NCI-H2029 (cell line): ENCODE data around the gene SH2D4B.

Source experiments
- DNase-seq: peaks from one replicate; lab custom pipeline; 2025; lab: John Stamatoyannopoulos, UW

SH2D4B gene

DNA sequence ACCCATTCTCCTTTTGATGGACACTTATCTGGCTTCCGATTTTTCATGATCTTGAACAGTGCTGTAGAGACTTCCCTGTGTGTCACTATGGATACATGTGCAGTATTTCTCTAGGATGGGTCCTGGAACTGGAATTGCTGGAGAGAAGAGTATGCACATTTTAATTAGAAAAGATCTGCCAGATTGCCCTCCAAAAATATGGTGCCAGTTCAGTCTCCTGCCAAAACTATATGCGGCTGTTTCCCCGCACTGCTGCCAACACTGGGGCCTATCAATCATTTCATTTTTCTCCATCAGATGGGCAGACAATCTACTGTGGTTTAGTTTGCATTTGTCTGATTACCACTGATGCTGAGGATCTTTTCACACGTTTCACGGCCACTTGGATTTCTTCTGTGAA lies 105.0 kb downstream of the SH2D4B start:
- no peak for DNase-seq

DNA sequence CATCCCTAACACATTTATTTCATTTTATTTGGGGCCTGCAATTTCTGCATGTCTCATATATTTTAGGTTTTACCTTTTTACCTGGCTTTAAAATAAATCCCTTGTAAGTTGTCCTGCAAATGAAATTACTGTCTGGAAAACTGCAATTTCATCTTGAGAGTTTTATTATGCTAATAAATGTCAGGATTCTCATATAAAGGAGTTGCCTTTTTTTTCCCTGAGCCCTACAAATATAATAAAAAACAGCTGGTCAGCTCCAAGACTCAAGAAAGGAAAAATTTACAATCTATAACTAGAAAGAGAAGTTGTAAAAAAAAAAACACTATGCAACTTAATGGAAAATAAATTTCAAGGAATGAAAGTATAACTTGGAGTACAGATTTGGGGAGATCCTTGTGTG lies 108.7 kb downstream of the SH2D4B start:
- no peak for DNase-seq

DNA sequence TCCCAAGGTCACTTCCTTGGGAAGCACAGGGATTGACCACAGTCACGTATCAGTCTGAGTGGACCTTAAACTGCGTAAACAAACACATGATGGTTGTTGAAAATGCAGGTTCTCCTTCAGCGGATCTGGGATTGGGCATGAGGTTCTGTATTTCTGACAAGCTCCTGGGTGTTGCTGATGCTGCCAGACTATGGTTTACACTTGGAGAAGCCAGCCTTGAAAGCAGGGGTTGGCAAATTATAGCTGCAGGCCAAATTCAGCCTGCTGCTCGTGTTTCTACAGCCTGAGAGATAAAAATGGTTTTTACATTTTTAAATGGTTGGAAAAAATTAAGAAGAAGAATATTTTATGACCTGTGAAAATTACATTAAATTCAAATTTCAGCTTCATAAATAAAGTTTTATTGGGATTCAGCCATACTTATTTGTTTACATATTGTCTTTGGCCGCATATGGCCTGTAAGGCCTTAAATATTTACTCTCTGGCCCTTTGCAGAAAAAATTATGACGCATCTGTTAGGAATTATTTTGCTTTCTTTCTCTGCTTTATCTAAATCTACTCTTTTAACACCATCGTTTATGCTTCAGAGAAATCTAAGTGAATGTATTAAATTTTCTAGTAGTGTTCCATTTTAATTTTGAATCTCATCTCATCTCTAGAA lies 109.6 kb downstream of the SH2D4B start:
- no peak for DNase-seq

DNA sequence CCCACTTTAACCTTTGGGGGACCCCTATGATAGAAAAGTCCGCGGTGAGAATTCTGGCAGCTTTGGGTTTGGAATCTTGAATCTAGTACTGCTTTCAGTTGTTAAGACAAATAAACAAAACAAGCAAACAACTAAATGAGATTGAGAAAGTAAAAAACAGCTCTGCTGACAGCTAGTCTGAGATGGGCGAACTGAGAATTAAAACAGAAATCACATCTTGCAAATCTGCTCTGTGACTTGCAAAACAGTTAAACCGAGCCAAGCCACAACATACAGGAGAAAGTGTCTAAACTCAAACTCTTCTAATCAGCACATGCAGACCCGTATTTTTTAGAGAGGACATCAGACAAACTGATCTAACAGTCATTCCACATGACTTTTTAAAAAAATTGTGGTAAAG lies 110.4 kb downstream of the SH2D4B start:
- DNase-seq, result no peak

DNA sequence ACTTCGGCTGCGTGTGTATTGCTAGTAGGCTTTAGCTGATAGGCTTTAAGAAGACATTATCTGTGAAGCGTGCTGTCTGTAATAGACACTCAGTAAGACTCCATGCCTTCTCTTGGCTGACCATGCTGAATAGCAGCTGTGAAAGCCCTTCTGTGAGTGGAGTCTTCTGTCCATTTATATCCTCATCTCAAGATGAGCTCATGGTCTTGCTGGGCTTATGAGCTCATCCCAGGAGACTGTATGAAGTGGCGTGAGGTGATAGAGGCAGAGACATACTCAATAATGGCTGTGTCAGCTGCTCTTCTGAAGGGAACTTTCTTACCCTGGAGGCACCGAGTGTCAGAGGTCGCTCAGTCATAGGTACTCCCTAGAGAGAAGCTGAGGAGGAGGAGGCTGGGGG lies 111.5 kb downstream of the SH2D4B start:
- no peak for DNase-seq

DNA sequence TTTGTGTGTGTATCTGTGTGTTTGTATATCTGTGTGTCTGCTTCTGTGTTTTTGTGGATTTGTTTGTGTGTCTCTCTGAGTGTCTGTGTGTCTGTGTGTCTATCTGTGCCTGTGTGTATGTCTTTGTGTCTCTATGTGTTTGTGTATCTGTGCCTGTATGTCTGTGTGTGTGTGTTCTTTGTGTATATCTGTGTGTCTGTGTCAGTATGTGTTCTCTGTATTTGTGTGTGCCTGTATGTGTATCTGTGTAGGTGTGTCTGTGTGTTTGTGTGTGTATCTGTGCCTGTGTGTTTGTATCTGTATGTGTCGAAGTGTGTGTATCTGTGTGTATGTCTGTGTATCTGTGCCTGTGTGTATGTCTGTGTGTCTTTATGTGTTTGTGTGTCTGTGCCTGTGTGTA lies 118.2 kb downstream of the SH2D4B start:
- DNase-seq, result no peak

DNA sequence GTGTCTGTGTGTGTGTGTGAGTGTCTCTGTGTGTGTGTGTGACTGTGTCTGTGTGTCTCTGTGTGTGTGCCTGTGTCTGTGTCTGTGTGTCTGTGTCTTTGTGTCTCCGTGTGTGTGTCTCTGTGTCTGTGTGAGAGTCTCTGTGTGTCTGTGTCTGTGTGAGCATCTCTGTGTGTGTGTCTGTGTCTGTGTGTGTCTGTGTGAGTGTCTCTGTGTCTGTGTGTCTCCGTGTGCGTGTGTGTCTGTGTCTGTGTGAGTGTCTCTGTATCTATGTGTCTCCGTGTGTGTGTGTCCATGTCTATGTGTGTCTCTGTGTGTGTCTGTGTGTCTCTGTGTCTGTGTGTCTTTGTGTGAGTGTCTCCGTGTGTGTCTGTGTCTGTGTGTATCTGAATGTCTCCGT lies 120.4 kb downstream of the SH2D4B start:
- DNase-seq, result no peak

DNA sequence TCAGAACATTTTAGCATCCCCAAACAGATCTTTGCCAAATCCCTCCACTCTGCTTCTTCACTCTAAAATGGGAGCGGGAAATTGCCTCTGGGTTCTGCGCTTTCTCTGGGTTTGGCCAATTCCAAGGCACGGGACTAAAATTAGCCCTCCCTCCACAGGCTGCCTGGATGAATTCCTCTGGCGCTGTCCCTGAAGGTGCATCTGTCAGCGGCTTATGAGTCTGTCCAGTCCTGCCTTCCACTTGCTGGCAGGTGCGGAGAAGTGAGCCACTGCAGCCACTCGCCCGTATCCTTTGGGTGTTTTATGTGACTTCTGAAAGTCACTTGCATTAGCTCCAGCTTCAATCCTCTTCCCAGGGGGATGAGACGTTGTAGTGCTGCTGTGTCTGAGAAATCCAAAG lies 121.6 kb downstream of the SH2D4B start:
- no peak for DNase-seq

DNA sequence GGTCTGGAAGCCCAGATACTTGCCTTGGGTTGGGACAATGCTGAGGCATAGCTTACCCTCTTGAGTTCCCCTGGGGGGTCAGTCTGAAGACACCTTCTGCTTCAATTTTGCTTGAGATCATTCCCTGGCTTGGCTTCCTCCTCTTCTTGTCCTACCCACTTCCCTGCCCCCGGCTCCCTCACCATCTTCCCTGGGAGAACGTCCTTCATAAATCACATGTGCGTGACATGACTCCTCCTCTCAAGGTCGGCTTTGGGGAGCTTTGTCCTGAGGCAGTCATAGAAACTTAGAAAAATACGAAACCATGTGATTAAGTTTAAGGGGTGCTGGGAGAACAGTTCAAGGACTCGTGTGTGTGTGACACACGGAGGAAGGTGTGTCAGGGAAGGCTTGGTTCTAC lies 122.6 kb downstream of the SH2D4B start:
- no peak for DNase-seq

DNA sequence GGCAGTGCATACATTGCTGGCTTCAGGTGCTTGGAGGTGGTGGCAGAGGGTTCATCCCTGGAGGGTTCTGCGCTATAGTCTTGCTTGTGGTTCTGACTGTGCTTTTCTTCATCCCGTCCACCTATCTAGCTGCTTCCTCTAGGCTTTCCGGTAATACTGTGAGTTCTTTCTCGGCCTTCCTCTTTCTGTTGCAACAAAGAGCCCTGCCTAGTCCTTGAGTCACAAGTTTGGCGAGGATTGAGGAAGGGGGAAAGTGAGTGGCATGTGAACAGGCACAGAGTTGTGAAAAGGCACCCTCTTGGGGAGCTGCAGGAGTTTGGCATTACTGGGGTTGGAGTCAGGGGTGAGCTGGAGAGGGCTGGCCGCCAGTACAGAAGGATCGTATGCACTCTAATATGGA lies 123.0 kb downstream of the SH2D4B start:
- DNase-seq, result no peak

DNA sequence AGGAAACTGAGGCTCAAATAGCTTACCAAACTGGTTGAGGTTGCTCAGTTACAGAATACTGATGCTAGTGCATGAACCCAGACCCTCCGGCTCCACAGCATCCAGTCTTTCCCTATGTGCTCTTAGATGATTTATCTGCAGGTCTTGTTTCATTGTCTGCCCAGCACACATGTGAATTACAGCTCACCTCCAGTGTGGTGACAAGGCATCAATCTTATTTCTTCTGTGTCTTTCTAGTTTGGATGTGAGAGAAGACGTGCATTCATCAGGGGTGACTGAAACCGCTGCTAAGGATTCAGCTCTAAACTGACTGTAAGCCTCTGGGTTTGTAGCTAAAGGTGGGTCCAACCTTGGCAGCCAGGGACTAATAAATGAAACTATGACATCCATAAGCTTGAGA lies 123.8 kb downstream of the SH2D4B start:
- no peak for DNase-seq

DNA sequence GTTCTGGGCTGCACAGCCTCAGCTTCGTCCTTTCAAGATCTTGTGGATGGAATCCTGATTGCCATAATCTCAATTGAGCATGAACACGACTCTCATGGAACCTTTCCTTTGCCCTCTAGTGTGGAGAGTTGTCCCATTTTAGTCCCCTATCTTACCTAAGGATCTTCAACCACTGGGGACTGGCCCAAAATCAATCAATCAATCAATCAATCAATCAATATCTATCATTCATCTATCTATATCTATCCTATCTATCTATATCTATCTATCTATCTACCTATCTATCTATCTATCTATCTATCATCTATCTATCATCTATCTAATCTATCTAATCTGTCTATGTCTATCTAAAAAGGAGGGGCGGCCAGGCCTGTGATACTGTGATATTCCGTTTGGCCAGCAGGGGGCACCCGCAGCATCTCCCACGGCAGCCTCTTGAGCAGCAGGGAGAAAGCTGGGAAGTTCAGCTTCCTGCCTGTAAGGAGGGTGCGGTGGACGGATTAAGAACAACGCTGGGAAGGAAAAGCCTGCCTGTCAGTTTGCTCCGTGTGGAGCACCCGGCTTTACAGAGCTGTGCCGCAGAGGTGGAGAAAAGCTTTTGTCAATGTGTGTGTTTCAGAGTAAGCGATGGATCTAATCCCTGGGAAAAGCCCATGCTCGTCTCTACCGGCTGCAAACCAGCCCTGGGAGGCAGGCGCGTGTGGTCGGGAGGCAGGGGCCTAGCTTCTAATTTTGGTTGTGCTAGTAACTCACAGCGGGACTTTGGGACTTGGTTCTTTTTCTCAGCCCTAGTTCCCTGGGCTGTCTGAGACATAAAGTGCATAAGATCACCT lies 124.9 kb downstream of the SH2D4B start:
- no peak for DNase-seq

DNA sequence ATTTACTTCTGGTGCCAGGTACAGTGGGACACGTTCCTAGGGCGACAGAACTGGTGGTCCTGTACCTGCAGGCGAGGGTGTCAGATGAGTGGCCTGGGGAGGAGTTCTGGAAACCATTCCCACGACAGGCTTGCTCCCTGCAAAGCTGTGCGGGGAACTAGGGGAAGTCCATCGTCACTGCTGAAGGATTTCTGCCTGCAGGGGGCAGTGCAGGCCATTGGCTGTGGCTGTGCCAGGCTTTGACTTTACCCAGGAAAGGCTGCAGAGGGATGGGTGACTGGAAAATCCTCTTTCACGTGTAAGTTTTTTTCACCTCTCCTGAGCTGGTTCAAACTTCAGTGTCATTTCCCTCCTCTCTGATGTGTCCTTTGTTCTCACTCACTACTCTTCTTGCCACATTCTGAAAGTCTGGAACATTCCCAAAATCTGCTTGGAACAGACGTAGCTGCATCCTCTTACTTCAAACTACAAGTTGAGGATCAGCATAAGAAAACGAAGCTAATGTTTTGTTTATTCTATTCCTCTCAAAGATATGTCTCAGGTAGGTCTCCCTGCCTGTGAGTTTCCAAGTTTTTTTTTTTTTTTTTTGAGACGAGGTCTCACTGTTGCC lies 126.5 kb downstream of the SH2D4B start:
- peak; percentile 4 for DNase-seq

DNA sequence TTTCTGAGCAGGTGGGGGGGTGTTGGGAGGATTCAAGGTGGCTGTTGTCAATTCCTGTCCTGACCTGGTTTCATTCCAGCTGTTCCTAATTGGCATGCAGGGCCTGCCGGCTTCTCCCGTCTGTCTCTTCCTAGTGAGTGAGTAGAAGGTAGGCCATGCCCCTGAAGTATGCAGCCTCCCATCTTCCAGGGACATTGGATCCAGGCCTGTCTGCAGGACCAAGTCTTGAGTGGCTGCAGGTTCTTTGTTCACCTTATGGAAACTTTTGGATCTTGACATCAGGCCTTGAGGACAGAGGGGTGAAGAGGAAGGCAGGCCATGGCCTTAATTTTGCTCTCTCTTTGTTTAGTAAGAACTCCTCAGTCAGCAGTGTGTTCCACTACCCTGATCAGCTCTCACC lies 131.8 kb downstream of the SH2D4B start:
- no peak for DNase-seq

DNA sequence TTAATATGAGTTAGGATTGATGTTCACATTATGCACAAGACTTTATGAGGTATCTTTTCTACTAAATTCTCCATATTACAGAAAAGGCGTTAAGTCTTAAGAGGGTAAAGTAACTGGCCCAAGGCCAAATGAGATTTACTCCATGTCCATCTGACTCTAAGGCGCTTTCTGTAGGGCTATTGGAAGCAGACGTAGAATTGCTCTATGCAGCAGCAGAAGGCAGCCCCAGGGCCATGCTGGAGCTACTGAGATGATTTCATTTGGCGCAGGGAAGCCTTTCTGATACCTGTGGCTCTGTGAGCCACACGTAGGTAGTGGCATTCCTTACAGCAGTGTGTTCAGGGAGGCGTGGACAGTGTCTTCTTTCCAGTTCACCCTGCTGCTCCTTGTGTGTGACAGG lies 133.1 kb downstream of the SH2D4B start:
- DNase-seq, result no peak

DNA sequence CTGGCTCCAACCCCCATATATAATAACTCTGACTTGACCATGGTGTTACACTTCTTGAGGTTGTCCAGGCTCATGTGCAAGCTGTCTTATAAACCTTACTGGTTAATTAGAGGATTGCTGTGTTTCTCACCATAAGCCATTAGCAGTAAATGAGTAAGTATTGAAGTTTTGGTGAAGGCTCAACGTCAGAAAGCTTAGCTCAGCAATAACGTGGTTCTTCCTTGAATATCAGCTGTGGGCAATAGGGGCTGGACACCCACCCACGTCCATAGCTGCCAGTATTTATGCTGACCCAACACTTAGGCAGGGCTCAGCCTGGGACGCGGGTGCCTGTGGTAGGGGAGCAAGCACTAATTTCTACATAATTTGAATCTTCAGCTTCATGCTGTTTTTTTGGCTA lies 134.1 kb downstream of the SH2D4B start:
- DNase-seq, result no peak

DNA sequence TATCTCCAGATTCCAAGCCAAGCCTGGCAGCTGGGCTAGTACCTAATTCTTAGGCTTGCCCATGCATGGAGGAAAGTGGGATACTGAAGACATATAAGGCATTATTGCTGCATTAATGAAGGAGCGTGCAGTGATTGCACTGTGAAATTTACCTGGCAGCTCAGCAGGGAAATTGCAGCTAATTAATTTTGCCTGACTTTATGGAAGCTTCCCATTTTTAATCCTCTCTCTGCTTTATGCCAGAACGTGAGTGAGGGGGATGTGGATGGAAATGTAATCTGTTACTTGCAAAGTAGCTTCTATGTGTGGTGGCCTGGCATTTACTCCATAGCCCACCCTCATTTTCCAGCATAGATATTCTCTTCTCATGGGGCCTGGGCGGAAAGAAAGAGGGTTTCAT lies 134.9 kb downstream of the SH2D4B start:
- DNase-seq, result no peak

DNA sequence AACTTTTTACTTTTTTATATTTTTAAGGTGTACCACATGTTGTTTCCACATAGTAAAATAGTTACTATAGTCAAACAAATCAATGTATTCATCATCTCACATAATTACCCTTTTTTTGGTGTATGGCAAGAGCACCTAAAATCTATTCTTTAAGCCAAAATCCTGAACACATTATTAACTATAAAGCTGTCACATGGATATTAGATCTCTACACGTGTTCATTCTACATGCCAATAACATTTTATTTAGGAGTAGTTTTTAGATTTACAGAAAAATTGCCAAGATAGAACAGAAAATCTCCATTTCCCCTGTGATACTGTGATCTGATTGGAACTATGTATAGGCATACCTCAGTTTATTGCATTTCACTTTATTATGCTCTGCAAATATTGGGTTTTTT lies 137.1 kb downstream of the SH2D4B start:
- DNase-seq, result no peak

DNA sequence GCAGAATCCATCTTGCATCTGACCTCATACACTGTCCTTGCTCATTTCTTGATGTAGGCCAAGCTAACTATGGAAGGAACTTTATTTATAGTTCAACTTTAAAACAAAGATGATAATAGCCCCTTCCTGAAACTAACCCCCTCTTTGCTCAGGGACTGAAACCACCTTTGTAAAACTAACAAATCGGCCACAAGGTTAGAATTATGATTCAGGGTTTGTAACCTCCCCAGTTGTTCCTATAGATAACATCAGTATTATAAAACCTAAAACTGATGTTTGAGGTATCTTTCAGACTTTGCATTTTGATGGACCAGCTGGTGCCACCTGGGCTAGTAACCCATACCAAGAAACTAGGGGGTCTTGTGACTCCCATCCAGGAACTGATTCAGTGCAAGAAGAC lies 143.4 kb downstream of the SH2D4B start:
- DNase-seq, result no peak

DNA sequence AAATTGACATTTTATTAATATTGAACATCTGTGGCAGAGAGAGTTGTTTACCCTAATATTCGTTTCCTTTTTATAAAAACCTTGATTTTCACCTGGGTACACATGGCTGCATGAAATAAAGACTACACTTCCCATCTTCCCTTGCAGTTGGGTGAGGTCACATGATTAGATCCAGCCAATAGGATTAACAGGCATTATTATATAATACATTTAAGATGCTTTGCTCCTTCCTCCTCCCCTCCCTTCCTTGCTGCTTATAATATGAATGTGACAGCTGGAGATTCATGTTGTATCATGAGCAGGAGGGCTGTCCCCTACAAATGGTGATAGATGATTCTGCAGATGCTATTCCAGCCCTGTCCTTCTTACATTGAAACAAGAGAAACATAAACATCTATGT lies 146.6 kb downstream of the SH2D4B start:
- DNase-seq, result no peak

DNA sequence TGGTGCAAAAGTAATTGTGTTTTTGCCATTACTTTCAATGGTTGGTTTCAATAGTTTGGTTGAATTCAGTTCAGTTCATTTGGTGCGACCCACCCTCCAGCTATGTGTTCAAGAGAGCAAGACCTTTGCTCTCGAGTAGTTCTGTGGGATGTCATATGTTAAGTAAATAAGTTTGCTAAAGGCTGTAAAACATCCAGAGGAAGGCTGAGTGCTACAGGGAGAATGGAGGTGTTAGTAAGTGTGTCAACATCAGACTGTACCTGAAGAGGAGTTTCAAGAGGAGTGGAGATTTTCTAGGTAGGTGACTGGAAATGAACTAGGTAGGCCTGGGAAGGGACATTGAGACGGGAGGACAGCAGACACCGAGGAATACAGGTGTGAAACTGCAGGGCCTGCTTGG lies 147.7 kb downstream of the SH2D4B start:
- no peak for DNase-seq

DNA sequence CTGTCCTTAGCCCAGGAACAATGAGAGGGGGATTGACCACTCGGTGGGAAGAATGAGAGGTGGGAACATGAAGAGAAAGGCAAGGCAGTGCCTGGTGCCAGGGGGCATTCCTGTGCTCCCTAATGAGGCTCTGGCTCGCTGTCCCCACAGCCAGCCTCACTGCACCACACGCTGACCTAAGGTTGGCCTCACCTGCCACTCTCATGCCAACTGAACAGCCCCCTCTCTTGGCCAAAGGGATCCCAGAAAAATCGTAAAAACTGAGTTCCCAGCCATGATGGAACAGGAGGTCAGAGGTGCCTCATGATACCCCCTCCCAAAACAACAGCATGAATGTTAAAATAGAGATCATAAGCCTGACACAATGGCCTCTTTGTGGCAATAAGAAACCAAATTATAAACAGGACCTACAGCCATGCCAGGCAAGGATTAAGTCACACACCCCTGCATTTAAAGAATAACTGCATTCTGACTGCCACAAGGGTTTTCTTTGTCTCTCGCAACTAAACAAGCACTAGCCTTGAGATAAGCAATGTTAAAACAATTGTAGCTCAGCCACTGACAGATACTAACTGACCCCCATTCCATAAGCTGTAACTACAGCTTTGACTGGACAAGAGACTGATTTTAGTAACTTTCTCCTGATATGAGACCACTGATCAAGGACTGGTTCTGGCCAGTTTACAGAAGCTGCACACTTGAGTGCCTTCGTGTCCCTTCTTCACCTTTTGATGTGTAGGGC lies 149.2 kb downstream of the SH2D4B start:
- DNase-seq, result no peak

DNA sequence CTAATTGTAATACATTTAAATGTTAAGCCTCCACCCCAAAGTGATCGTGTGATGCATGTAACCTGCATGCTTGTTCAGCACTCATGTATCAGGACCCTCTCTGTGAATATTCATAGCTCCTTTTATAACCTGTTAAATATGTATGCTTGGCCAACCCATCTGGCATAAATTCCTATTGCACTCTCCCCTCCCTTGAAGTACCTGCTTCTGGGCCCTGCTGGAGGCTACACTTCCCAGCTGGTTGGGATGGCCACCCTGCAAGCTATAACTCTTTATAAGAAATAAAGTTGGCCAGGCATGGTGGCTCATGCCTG lies 149.7 kb downstream of the SH2D4B start:
- DNase-seq, result no peak
